ENCODE measurements around the gene WDR83. TPM values are rescaled to one million over a fixed set of nuclear protein-coding genes. Genes with fewer than 3 reads are reported as not detected.

WDR83 gene
- total and polyA plus RNA-seq, 10 of the 15 experiments (the other 5 are each of a cell fraction or from before 2014, with no cell fraction given): 0.58 to 17.7 (median 10.8) TPM

DNA sequence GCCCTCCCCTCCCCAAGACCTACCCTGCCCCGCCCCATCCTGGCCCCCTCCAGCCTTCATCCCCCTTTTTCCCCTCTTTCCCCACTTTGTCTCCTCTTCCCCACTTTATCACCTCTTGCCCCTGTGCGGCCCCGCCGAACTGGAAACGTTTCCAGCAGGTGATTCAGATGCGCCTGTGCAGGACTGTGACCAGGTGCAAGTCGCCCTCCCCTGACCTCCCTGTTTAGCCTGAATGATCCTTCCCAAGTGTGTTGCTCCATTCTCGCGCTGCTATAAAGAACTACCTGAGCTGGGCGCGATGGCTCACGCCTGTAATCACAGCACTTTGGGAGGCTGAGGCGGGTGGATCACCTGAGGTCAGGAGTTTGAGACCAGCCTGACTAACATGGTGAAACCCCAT, 30.0 kb upstream of the WDR83 start:
- intact Hi-C loops (cut with micrococcal nuclease; ENCODE audit: unreplicated experiment): no loop called here
- no peak overlapping the region for H3K4me2 ChIP-seq (ENCODE audit: control insufficient read depth, insufficient read depth)
- no peak overlapping the region for H3K9ac ChIP-seq (ENCODE audit: control insufficient read depth, insufficient read depth, low read length)
- H3K27ac ChIP-seq (ENCODE audit: control insufficient read depth, insufficient read depth): no peak overlapping the region
- in situ Hi-C loops (cut with MboI): no loop called here
- FAIRE-seq (no peak), ATAC-seq (no peak), DNase-seq (ENCODE audit: low read depth, low spot score) (no peak)
- ChIA-PET CTCF (no interaction called here), SMC1A (ENCODE audit: uncharacterized antibody, unreplicated experiment) (no interaction called here), RAD21 (ENCODE audit: unreplicated experiment) (no interaction called here), POLR2A (no interaction called here)
- 97% methylated on average over 12 of the region's 13 CpGs for WGBS (ENCODE audit: insufficient coverage, insufficient replicate concordance, low lambda C conversion rate, missing lambda C conversion rate)
- 0 out of 2 replicates have a peak, but pooled peaks cover 5% of the 10 kb centered on the region for H3K4me1 ChIP-seq (ENCODE audit: control insufficient read depth, insufficient read depth, low read length)
- H2AFZ ChIP-seq (ENCODE audit: control insufficient read depth, low read depth, low read length): no peak overlapping the region
- no peaks in the 10 kb centered on the region for H3K79me2 ChIP-seq (ENCODE audit: control insufficient read depth, insufficient read depth, low read length)
- H3K36me3 ChIP-seq (ENCODE audit: control insufficient read depth in 2 of 2, insufficient read depth in 2 of 2, low read length in 1 of 2): no peaks in the 10 kb centered on the region; a peak in 1 of 4 replicates
- H3K27me3 ChIP-seq (replicated peaks in 1 of 2; ENCODE audit: control insufficient read depth in 2 of 2, insufficient read depth in 2 of 2, low read length in 1 of 2): no peaks in the 10 kb centered on the region
- no peaks in the 10 kb centered on the region for H3K9me3 ChIP-seq (replicated peaks; ENCODE audit: control insufficient read depth, insufficient read depth, low read length)
- H4K20me1 ChIP-seq (ENCODE audit: control insufficient read depth, insufficient read depth): no peaks in the 10 kb centered on the region
- BruUV-seq (replicated peaks): no TSS peak
- no peak overlapping the region for H3K4me3 ChIP-seq
- no peak for TF ChIP-seq GABPA (IDR thresholded peaks at IDR 0.05; ENCODE audit: low read depth)
- TF ChIP-seq BCLAF1 (IDR thresholded peaks at IDR 0.05): no peak
- TF ChIP-seq, protein P1, sequence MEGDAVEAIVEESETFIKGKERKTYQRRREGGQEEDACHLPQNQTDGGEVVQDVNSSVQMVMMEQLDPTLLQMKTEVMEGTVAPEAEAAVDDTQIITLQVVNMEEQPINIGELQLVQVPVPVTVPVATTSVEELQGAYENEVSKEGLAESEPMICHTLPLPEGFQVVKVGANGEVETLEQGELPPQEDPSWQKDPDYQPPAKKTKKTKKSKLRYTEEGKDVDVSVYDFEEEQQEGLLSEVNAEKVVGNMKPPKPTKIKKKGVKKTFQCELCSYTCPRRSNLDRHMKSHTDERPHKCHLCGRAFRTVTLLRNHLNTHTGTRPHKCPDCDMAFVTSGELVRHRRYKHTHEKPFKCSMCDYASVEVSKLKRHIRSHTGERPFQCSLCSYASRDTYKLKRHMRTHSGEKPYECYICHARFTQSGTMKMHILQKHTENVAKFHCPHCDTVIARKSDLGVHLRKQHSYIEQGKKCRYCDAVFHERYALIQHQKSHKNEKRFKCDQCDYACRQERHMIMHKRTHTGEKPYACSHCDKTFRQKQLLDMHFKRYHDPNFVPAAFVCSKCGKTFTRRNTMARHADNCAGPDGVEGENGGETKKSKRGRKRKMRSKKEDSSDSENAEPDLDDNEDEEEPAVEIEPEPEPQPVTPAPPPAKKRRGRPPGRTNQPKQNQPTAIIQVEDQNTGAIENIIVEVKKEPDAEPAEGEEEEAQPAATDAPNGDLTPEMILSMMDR (IDR thresholded peaks at IDR 0.05 in 2 of 3, conservative IDR thresholded peaks at IDR 0.05 in 1 of 3; ENCODE audit: control insufficient read depth in 2 of 3, extremely low read depth in 1 of 3, insufficient read depth in 1 of 3, low read depth in 3 of 3, low read length in 3 of 3): no peak
- no peak for TF ChIP-seq NRF1 (conservative IDR thresholded peaks at IDR 0.05; ENCODE audit: low read depth, low read length)
- no peak for TF ChIP-seq PKNOX1 (IDR thresholded peaks at IDR 0.05)
- TF ChIP-seq ASH2L (IDR thresholded peaks at IDR 0.05; ENCODE audit: borderline replicate concordance, low read depth): no peak
- TF ChIP-seq TCF3 (IDR thresholded peaks at IDR 0.05; ENCODE audit: borderline replicate concordance, insufficient read depth, low read depth, low read length): no peak
- no peak for TF ChIP-seq RB1 (IDR thresholded peaks at IDR 0.05; ENCODE audit: borderline replicate concordance)
- no peak for TF ChIP-seq PRDM15 (CRISPR knock-in tag; IDR thresholded peaks at IDR 0.05)
- no peak for TF ChIP-seq POLR2AphosphoS5 (IDR thresholded peaks at IDR 0.05; ENCODE audit: low read length)
- no peak for TF ChIP-seq EGR1 (IDR thresholded peaks at IDR 0.05; ENCODE audit: borderline replicate concordance in 1 of 2, low read depth in 2 of 2, low read length in 2 of 2)
- no peak for TF ChIP-seq TBL1XR1 (IDR thresholded peaks at IDR 0.05; ENCODE audit: low read depth, low read length)
- TF ChIP-seq MTA2 (IDR thresholded peaks at IDR 0.05; ENCODE audit: low read depth): no peak
- no peak for TF ChIP-seq ZZZ3 (IDR thresholded peaks at IDR 0.05; ENCODE audit: control insufficient read depth, insufficient read length, low read depth)
- TF ChIP-seq IKZF2 (IDR thresholded peaks at IDR 0.05): no peak
- TF ChIP-seq RAD21 (IDR thresholded peaks at IDR 0.05; ENCODE audit: insufficient read depth, low read depth, low read length): no peak
